Activated CD8-positive, alpha-beta memory T cell treated with anti-CD3 and anti-CD28 coated beads for 48 hours (primary cell): ENCODE data around the gene ERCC5.

Experiments
- DNase-seq, 3 experiments: peaks; one replicate each; pipeline ENCODE4 v3.0.0-alpha.2; 2020; ENCODE audit warnings: low read depth in 2 of 3, low spot score in 2 of 3

Gene ERCC5

DNA sequence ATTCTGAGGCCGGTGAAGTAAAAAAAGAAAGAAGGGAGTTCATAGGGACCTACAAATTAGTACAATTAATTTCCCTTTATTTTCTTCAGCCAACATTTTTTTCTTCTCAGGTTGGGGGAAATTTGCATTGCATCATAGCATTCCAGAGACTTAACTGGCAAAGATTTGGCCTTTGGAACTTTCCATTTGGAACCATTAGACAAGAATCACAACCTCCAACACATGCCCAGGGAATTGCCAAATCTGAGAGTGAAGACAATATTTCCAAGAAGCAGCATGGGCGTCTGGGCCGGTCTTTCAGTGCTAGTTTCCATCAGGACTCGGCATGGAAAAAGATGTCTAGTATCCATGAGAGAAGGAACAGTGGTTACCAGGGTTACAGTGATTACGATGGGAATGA is 6.4 kb upstream of the ERCC5 start:
- DNase-seq = no peak

GRCh38 chr13:102845289-102845629 is 573 bp upstream of the ERCC5 start:
- no peak for DNase-seq

DNA sequence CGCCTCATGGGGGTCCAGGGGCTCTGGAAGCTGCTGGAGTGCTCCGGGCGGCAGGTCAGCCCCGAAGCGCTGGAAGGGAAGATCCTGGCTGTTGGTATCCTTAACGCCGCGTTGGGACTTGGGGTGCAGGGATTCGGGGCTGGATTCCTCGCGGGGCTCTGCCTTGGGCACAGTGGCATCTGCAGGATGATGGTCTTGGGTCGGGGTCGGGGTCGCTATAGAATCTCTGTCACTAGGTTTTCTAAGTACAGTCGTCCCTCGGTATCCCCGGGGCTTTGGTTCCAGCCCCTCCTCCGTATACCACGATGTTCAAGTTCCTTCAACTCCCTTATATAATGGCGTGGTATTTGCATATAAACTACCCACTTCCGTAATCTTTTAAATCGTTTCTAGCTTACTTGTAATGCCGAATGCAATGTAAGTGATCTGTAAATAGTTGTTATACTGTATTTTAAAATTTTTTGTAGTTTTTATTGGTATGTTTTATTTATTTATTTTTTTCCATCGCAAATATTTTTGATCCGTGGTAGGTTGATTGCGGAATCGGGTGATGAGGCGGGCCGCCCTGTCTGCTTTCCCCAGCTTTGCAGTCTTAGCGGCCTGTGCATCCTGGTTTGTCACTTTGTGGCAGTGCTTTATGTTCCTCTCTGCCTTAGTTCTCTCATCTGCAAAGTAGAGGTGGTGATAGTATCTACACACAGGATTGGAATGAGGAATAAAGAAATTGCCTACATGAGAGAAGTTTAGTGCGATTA is 606 bp downstream of the ERCC5 start:
- no peak for DNase-seq

DNA sequence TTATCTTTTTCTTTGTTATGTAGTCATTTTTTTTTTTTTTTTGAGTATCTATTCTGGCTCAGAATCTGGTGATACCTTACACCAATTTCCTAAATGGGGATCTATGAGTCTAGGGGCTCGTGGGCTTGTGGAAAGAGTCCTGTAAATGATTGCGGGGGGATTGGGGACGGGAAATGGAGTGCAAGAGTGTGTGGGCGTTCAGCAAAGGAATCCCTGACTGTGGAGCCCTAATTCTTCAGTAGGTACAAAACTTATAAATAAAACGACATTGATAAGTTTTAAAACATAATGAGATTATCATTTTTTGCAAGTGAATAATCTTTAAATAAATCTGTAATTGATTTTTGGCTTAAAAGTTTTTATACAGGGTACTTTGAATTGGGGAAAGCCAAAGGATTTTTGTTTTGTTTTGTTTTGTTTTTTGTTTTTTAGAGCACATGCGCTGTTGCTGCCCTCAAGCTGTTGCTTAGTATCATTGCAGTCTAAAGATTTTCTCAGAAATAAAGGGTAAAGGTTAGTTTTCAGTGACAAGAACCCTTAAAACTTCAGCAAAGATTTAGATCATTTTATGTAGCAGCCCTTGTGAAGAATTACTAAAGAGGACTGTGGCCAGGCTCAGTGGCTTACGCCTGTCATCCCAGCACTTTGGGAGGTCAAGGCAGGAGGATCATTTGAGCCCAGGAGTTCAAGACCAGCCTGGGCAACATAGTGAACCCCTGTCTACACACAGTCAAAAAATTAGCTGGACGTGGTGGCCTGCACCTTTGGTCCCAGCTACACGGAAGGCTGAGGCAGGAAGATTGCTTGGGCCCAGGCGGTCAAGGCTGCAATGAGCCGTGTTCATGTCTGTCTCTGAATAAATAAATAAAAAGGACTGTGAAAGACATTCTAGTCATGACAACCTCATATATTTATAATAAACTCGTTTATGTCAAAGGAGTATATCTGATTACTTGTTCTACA is 1.7 kb downstream of the ERCC5 start:
- no peak for DNase-seq

- no peak for DNase-seq
Measured at GRCh38 chr13:102848956-102849355, 3.1 kb downstream of the ERCC5 start.

- DNase-seq = no peak
Measured at GRCh38 chr13:102852556-102852955, 6.7 kb downstream of the ERCC5 start.

- DNase-seq = no peak
Measured at GRCh38 chr13:102854675-102855074, 8.8 kb downstream of the ERCC5 start.

- no peak for DNase-seq
Measured at GRCh38 chr13:102856557-102856956, 10.7 kb downstream of the ERCC5 start.

DNA sequence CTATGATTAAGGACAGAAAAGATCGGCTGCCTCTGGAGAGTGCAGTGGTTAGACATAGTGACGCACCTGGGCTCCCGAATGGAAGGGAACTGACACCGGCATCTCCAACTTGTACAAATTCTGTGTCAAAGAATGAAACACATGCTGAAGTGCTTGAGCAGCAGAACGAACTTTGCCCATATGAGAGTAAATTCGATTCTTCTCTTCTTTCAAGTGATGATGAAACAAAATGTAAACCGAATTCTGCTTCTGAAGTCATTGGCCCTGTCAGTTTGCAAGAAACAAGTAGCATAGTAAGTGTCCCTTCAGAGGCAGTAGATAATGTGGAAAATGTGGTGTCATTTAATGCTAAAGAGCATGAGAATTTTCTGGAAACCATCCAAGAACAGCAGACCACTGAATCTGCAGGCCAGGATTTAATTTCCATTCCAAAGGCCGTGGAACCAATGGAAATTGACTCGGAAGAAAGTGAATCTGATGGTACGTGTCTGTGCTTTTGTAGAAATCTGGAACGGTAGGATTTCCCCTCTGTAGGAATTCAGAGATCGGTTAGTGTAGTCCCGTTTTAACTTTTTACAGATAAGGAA is 16.9 kb downstream of the ERCC5 start:
- DNase-seq = no peak

DNA sequence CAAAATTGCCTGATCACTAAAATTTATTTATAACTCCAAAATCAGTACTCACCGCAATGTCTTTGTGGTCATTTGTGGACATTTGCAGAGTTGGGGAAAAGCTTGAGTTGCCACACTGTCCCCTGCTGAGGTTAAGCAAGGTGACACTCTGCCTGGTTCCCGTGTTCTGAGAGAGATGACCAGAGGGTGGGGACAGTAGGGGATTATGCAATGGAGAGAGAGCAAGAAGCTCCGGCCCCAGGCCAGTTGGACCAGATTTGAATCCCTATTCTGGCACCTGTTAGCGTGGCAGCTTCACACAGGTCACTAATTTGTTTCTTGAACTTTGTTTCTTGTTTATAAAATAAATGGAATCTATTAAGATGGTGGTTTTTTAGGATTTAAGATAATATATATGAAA is 17.8 kb downstream of the ERCC5 start:
- no peak for DNase-seq

DNA sequence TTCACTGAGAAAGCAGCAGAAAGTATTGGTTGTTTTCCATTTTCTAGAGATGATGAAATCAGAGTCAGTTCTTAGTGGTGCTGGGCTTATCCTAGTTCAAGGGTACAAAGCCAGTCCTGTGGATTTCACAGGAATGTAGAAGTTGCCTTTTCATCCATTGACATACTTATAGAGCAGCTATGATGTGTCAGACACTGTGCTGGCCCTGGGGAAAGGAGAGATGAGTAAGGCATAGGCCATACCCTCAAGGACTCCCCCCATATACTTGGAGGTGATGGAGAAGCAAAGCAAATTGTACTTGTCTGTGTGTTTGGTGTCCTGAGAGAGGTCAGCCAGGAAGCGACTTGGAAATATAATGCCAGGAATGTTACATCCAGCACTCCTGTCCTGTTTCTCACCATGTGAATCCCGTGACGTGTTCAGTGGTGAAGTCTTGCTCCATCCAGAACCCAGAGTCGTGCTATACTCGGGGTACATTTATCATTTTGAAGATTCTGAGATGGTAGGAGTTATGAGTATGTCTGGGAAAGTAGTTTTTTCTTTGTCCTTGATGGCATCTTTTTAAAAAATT is 22.6 kb downstream of the ERCC5 start:
- no peak for DNase-seq

DNA sequence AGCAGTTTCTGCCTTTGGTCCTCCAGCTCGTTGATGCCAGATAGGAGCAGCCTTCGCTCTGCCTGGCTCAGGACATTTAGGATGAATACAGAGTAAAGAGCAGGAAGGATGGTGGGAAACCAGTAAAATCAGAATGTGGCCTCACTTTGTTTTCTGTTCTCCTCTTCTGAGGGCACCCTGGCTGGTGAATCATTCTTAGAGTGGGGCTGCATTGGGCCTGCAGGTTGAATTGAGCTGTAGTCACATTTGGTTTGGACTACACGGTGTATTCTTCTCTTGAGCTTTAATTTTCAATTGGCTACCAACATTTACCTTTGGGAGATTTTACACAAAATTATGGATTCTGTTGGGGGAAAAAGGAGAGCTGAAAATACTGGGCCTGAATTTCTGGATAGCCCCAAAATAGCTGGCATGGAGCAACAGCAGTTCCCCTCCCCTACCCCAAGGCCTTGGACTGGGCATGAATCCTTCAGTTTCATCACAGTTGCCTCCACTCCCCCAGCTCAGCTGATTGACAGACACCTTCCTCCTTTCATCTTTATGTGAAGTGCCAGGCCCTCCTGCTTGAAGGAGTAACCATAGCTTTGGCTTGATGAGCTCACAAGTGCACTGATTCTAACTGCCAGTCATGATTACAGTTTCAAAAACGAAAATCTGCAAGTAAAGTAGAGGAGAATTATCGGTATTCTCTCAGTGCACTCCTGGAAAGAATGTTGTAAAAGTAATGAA is 24.3 kb downstream of the ERCC5 start:
- no peak for DNase-seq

- peak in 1 of 3 experiments; percentile 27 for DNase-seq
Measured at GRCh38 chr13:102870677-102871415, 25.0 kb downstream of the ERCC5 start.

DNA sequence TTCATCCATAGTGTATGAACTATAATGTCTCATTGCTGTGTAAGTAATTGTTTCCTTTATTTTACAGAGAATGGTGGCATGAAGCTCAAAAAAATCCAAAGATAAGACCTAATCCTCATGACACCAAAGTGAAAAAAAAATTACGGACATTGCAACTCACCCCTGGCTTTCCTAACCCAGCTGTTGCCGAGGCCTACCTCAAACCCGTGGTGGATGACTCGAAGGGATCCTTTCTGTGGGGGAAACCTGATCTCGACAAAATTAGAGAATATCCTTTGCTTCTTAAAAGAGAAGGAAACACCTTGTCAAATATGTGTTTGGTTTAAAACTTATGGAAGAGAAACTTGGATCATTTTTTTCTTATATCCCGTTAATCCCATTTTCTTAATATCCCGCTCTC is 26.3 kb downstream of the ERCC5 start:
- no peak for DNase-seq

DNA sequence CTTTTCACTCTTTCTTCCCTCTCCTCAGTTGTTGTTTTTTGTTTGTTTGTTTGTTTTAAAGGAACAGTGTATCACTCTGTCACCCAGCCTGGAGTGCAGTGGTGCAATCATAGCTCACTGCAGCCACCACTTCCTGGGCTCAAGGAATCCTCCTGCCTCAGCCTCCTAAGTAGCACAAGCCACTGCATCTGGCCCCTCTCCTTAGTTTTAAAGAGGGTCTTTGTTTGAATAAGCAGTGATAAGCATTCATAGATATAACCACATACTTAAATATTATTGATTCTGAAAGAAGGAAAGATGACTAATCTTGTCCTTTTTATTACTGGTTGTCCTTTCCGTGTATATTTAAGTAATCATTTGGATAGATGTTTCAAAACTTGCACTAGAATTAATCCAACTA is 26.7 kb downstream of the ERCC5 start:
- no peak for DNase-seq

- DNase-seq = no peak
Measured at GRCh38 chr13:102873653-102874052, 27.8 kb downstream of the ERCC5 start.

DNA sequence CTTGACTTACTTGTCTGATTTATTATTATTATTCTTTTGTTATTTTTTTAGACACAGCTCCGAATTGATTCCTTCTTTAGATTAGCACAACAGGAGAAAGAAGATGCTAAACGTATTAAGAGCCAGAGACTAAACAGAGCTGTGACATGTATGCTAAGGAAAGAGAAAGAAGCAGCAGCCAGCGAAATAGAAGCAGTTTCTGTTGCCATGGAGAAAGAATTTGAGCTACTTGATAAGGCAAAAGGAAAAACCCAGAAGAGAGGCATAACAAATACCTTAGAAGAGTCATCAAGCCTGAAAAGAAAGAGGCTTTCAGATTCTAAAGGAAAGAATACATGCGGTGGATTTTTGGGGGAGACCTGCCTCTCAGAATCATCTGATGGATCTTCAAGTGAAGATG is 29.4 kb downstream of the ERCC5 start:
- no peak for DNase-seq

DNA sequence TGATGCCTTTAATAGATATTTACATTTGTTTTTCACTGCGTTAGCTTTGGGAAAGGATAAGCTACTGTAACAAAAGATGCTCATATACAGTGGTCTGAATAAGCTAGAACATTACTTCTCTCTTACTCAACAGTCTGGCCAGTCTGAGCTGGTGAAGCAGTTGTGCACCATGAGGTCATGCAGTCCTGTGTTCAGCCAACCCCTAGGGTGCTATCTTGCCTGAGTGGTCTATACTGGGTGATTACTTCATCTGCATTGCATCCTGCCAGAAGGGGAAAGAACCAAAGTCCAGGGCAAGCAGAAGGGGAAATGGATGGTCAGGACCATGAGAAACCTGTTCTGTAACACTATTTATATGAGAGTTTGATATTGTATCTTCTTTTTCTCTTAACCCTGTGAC is 31.5 kb downstream of the ERCC5 start:
- no peak for DNase-seq

- DNase-seq = no peak
Measured at GRCh38 chr13:102878481-102878880, 32.6 kb downstream of the ERCC5 start.

DNA sequence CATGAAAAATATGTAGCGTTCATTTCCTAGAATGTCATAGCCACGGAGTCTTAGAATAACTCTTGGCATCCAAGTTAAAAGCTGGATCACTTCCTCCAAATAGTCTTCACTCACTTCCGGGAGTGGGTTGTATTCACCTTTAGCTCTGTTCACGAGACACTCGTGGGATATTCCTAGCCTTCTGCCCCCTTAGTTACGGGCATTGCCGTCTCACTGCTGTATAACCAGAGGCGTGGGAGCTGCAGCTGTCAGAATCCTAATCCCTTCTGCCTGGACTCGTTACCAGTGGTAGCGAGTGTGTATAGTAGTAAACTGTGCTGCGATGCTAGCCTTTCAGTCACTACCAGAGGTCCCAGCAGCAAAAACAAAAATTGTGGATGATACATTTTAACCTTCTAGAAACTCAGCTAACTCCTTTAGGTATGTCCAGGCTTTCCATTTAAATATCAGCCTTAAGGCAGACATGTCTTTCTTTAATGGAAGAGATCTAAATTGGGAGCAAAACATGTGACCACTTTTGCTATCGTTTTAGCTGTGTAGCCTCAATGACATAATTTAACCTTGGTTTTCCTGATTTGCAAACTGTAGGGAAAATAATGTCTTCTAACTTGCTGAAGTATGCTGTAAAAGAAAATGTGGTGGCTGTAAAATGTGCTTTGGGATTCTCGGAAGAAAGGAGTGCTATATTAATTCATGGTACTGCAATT is 34.1 kb downstream of the ERCC5 start:
- no peak for DNase-seq
